ENCODE data around the gene MYL7.

The MYL7 gene

DNA sequence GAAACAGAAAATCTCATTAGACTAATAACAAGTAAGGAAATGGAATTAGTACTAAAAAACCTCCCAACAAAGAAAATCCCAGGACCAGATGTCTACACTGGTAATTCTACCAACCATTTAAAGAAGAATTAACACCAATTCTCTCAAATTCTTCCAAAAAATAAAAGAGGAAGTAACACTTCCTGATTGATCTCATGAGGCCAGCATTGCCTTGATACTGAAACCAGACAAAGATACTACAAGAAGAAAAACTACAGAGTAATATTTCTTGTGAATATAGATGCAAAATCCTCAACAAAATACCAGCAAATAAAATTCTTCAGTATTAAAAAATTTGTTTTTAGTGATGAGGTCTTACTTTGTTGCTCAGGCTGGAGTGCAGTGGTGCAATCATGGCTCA, 26.8 kb upstream of the MYL7 start:
- DNase-seq: peak; percentile 30

DNA sequence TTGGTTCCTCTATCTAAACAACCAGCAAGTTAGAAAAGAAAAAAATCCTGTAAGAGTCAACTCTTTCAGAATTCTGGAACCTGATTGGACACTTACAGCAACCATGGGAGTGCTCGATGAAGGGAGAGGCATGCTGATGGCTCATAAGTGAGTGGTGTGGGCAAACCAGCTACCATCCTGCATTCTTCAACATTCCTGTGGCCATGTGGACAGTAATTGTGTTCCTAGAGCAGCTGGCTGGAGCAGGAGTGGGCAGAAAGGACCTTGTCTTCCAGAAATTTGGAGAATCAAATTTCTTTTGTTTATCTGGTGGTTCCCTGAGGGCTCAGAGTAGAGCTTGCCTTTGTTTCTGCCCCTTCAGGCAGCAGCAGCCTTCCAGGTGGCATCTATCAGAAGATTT, 22.5 kb upstream of the MYL7 start:
- no peak for DNase-seq

DNA sequence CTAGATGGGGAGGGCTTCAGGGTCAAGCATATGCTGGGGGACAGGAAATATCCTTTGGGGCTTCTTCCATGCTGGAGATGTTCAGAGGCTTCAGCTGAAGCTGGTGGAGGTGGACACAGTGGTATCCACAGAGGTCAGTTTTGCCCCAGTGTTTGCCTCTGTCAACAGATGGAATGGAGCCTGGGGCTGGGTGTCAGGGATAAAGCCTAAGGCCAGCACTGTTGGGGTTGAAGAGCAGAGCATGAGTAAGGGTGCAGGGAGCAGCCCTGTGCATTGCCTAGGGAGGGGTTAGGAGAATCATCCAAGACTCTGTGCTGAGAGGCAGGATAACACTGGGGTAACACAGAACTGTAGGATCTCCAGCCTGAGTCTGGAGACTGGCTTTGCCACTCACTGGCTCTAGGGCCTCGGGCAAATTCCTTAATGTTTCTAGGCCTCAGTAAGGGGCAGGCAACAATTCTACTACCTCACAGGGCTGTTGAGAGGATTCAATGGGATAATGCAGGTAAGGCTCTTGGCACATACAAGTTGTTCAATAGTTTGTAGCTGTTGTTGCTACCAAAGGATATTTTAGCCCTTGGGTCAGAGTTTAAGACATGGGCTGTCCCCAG, 21.8 kb upstream of the MYL7 start:
- DNase-seq: no peak

DNA sequence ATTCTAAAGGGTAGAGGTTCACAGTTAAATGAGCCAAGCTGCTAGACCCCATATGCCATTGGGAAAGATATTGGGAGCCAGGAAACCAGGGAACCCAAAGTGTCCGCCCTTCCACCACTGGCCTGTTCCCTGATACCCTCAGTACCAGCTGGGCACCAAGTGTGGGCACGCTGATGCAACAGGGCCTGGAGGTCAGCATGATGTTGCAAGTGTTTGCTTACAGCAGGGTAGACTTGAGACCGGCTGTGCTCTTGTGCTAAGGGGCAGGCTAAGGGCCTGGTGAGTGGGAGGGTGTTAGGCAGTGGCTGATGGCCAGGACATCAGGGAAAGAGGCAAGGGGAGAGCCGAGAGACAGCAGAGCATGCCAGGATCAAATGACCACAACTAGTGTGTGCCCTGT, 21.0 kb upstream of the MYL7 start:
- no peak for DNase-seq

DNA sequence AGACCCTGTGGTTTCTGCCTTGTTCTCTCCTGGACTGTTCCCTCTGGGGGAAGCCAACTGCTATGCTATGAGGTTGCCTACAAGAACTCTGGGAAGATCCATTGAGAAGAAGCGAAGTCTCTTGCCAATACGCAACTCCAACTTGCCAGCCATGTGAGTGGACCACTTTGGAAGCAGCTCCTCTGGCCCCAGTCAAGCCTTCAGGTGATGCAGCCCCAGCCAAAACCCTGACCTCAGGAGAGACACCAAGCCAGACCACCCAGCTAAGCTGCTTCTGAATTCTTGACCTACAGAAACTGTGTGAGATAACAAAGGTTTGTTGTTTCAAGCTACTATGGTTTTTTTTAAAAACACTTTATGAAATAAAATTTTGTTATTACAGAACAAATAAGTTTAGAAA, 20.2 kb upstream of the MYL7 start:
- no peak for DNase-seq

DNA sequence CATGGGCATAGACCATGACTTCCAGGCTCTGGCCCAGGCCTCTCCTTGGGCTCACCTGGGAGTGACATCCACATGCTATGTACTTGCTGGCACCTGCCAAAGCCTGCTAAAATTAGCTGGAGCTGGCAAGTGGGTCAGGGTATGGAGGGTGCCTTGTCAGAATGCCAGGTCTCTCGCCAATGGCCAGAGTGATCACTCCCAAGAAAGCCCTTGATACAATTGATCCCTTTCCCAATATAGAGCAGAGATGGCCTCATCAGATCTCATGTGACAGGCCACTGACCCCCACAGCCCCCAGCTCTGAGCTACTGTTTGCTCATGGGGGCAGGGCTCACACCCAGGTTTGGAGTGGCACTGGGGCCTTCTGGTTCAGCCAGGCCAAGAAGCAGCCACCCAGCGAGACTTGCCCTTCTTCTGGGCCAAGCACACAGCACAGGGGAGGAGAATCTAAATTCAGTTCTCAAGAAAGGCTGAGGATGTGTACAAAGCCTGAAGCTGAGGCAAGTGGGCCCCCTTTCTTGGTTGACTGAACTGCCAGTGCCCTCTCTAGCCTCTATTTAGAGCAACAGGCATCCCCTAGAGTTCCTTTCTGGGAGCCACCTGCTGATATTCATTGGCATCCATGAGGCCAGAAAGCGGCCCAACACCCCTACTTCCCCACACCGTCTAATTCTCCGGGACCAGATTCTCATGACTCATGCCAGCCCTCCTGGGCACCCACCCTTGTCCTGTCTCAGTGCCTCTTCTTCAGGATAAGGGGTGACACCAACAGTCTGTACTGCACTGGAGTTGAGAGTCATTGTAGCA, 18.9 kb upstream of the MYL7 start:
- no peak for DNase-seq

DNA sequence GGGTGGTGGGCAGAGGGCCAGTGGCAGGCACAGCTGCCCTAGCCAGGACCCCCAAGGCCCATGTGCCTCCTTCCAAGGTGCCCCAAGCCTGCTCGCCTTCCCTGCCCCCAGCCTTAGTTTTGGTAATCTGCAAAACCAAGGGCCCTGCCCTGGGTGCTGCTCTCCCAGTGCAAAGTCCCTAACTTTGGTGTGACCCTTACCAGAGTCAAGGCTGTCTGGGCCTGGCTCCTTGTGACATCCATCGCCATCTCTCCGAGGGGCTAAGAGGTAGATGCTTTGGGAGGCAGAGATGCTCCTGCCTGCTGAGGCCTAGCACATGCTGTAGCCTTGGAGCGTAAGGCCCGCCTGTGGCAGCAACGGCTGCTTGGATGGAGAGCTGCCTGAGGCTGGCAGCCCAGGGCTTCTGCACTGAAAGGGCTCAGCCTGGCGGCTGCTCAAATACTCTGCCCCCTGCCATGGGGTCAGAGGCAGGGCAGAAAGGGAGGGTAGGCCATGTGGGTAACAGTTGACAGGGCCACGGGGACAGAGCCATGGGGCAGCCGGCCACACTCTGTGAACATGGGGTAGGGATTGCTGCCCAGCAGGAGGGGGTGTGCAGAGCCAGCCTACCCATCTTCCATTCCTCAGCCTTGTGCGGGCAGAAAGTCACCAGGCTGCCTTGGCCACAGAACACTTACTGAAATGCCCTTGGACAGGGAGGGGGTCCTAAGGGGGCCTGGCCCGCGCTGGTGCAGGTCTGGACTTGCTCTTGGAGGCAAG, 17.9 kb upstream of the MYL7 start:
- DNase-seq: no peak

DNA sequence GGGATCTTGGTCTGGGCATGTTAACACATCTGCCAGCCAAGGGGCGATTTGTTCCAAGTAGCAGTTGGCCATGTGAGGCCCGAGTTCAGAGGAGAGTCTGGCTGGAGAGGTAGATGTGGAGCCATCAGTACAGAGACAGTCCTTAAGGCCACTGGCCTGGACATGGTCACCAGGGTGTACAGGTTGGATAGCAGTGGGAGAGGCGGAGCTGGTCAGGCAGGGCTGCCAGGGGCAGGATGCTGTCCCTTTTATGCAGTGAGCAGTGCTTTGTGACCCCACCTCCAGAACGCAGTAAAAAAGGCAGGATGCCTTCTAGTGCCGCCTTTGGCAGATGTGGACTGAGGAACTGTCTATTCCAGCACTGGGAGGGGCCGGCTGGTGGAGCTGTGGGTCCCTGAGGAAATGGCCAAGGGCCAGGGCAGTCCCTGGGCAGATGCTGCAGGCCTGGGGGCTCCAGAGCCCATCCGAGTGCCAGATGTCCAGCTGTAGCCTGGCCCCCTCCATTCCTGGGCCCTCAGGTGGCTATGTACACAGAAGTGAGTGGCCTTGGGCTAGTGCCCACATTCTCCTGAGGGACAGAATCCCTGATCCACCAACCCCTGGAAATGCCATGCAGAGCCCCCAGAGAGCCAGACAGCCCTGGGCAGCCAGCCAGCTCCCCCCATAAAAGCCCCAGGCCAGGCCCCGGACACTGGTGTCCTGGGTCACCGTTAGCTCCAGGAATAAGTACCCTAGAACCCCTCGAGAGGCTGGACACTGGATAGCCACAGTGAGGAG, 17.2 kb upstream of the MYL7 start:
- no peak for DNase-seq

DNA sequence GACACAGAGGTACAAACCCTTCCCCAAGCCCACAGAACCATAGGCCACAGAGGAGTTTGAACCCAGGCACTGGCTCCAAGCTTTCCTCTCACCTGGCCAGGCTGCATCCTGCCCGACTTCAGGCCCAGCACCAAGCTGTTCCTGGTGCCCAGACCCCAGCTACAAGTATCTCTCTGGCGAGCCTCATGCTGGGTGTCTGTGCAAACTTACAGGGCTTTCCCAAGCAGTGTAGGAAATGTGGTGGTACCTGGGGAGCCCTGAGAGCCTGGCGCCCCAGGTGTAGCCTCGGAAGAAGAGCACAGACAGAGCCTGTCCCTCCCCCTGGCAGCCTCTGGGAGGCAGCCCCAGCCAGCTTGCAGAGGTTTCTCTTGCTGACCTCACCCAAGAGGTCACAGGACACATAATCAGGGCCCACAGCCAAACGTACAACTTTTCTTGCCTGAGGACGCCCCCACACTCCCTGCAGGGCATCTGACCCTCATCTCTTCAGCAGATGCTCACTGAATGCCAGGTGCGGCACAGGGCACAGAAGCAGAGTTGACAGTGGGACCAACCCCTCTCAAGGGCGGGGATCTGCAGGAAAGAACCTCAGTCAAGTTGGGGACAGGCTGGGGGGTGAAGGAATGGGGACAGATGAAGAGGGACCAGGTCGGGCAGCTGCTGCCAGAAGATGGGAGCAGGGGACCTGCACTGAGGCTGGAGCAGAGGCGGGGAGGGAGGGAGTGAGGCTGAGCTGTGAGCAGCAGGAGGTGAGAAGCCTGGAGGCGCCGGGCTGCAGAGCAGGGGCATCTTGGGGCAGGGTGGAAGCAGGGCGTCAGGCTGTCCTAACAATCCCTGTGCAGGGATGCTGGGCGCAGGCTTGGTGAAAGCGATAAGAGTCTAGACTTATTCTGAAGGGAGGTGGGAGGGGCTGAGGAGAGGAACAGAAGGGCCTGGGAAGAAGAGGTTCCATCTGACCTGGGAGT, 16.3 kb upstream of the MYL7 start:
- DNase-seq: no peak

DNA sequence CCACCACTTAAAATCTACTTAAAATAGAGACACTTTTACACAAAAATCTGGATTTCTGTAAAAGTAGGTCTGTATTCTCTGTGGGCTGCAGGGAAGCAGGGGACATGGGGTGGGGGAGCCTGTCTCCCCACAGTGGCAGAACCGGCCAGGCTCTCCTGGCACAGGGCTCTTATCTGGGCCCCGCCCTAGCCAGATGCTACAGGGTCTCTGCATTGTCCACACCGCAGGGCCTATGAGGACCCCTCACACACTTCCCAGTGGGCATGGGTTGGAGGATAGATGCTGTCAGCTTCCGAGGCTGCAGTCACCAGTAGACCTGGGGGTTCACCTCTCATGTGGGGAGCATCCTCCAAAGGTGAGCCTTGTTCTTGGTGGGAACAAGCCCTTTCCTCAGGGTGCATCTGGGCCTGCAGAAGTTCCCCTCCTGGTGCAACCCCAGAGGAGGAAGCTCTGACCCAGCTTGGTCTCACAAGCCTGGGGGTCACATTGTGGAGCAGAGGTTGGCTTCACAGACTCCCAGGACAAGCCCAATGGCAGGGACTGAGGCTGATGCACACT, 15.4 kb upstream of the MYL7 start:
- no peak for DNase-seq

DNA sequence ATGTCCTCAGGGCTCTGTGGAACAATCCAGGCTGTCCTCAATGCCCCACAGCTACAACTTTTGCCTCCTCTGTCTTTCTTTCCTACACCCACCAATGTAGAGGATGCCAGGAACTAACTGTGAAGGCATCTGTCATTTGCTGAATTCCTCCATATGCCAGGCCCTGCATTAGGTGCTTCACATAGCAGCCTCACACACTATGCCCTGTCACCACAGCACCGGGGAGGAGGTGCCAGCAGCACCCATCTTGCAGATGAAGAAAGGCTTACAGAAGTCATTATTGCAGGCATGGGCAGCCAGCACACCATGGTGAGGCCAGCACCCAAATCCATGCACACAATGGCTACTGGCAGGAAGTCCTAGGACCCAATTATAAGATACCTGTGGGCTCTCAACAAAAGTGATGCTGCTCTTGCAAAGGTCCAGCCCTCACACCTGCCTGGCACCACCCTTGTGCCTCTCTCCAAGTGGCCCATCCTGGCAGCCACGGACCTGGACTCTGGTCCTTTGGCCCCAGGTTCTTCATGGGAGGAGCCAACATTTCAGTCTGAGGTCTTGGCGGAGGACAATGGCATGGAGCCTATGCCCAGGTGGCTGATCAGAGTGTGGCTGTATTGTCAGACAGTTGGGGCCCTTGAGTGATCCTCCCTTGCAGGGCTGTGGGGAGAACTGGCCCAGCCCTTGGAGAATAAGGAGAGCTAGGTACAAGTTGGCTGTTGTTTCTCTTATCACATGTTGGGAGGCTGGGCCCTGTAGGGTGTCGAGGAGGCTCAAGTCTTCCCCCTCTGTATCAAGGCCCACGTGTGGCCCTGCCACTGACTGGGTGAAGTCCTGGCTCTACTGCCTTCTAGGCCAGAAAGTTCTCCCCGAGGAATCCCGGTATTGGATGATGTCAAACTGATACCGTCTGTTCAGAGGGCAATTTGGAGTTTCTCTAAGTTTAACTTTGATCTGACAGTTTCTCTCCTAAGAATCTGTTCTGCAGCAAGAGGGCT, 14.4 kb upstream of the MYL7 start:
- no peak for DNase-seq

DNA sequence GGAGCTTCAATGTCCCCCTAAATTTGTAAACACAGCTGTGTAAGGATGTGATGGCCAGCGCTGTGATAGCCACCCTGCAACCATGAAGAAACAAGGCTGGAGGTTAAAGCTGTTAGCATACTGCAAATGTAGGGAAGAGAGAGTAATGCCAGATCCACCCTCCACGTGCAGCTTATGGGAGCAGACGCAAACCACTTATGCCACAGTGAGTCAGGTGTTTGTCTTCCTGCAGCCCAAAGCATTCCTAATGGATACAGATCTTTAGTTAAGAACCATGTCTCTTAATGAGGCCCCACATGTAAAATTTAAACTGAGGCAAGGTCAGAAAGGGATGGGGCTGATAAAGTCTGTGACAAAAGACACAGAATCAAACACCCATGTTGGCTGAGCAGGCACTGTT, 13.6 kb upstream of the MYL7 start:
- DNase-seq: no peak

DNA sequence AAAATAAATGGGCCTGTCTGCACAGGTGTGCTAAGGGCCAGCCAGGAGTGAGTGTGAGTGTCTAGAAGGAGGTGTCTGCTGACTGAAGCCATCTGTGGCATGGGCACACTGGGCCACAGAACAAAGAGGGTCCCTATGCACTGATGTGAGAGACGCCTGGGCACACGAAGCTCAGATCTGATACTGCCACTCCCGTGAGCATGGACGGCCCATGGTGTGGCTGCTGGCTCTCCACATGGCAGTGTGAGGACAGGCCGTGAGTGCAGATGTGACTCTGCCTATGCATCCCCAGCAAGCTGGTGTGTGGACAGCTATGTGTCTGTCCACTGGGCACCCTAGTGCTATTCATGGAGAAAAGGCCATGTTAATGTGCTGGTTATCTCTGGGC, 12.8 kb upstream of the MYL7 start:
- no peak for DNase-seq

DNA sequence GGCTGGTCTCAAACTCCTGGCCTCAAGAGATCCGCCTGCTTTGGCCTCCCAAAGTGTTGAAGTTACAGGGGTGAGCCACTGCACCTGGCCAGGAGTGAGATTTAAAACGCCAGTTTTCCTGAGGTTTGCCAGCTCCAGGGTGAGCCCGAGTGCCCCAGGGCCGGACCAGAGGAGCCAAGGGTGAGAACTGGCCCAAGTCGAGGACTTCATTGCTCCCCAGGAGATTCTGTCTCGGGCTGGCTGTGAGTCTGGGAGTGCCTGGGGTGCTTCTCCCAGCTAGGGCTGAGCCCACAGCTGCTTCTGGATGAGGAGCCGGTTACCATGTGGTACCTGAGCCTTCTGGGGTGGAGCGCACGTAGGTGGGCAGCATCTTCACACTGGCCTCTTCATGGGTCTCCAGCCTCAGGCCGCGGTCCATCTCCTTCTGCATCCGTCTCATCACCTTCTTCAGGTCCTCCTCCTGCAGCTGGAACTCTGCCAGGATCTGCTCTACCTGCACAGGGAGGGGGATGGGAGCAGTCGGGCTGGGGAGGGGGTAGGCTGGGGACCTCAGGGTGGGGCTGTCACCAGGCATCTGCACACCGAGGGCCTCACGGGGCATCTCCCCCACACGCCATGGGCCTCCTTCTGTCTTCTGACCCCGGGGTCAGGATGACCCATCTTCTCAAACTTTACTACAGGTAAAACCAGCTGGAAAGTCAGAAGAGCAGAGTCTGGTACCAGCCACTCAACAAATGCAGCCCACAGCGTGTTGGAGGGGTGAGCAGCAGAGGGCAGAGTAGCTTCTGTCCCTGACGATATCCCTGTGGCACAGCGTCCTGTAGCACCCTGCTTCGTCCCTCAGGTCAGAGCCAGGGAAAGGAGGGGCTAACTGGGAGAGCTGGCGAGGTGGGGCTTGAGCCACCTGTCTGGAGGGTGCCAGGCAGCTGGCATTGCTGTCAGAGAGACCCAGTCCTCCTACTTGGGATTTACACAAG, 12.1 kb upstream of the MYL7 start:
- no peak for DNase-seq

DNA sequence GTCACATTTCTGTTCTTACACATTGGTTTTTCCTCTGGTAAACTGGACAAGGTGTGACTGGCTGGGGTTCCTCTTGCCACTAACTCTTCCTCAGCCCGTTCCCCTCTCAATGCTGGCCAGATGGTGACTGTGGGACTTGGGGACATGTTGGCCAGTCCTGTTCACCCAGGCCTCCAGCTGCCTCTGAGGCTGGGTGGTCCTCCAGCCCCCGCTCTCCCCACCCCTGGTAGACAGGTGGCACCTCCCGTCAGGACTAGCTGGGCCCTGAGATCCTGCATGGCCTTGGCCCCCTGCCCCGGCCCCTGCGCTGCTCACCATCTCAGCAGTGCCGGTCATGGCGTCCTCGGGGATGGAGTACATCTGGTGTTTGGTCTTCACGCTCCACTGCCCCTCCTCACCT, 10.8 kb upstream of the MYL7 start:
- DNase-seq: no peak

DNA sequence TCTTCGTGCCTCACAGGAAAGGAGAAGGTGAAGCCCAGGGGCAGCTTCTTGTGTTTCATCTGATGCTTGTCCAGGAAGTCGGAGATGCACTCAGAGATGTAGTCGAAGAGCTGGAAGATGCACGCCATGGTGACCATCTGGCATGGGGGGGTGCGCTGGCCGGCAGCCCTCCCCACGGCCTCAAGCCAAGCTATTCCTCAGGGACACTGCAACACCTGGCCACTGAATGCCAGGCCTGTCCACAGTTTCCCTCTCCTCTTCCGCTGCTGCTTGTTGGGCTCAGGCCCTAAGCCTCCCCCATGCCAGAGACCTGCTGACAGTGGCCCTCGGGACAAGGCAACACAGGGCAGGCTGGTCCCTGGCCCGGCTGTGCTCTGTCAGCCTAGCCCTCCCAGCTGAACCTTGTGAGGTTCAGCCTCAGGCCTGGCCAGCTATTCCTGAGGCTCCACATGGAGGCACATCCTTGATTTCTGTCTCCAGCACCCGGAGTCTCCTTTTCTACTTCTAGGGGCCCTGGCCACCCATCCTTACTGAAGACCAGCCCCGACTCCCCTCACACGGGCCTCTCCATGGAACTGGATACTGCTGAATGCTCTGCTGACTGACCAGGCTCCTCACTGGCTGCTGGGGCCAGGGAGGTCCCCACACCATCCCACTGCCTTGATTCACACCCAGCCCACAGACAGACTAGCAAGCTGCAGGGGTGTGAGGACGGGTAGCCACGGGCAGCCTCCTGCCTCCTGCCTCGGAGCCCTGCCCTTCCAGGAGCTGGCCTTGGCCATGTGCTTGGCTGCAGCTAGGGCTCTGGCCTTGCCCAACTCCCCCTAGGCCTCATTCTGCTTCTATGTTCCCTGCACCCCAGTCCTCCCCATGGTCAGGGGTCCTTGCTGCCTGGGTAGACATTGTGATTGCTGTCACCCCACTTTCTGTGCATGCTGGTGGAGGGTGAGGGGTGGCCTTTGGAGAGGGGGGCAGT, 10.1 kb upstream of the MYL7 start:
- DNase-seq: no peak

DNA sequence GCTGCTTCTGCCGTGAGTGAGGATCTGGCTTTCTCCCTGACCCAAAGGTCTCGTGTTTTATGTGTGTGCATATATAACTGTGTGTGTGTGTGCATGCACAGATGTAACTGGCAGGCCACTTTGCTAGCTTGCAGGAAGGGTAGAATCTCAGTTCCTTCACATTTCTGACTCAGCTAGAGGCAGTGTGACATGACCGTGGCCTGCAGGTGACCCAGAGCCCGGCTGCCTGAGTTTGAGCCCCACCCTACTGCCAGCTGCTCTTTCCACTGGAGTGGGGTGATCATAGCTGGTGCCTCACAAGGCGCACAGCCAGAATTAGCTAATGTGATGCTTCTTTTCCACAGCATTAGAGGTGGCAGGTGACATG, 9.3 kb upstream of the MYL7 start:
- no peak for DNase-seq
